ENCODE data around the gene OR4C5. TPM values are rescaled to one million over a fixed set of nuclear protein-coding genes. Genes with fewer than 3 reads are reported as not detected.

The OR4C5 gene
- total RNA-seq, 2 experiments from 2014 or later = not detected

Other genes with a start within 250 kb of the OR4C5 start
- gene OR4B1, start 149.7 kb downstream of the OR4C5 start, total RNA-seq = not detected
- not detected for gene OR4X2, start 121.4 kb downstream of the OR4C5 start, total RNA-seq
- not detected for gene OR4X1, start 102.6 kb downstream of the OR4C5 start, total RNA-seq
- gene OR4S1, start 60.2 kb downstream of the OR4C5 start, total RNA-seq = not detected
- gene OR4C3, start 41.5 kb downstream of the OR4C5 start, total RNA-seq = not detected
- not detected for gene OR4A47, start 122.3 kb upstream of the OR4C5 start, total RNA-seq